Measurements from ENCODE around the gene C19orf12.
"Not testable (repeated sequence)": the region's sequence is repeated elsewhere in the genome, so short reads cannot be mapped to it uniquely, and the experiment has no call there.

Gene C19orf12

DNA sequence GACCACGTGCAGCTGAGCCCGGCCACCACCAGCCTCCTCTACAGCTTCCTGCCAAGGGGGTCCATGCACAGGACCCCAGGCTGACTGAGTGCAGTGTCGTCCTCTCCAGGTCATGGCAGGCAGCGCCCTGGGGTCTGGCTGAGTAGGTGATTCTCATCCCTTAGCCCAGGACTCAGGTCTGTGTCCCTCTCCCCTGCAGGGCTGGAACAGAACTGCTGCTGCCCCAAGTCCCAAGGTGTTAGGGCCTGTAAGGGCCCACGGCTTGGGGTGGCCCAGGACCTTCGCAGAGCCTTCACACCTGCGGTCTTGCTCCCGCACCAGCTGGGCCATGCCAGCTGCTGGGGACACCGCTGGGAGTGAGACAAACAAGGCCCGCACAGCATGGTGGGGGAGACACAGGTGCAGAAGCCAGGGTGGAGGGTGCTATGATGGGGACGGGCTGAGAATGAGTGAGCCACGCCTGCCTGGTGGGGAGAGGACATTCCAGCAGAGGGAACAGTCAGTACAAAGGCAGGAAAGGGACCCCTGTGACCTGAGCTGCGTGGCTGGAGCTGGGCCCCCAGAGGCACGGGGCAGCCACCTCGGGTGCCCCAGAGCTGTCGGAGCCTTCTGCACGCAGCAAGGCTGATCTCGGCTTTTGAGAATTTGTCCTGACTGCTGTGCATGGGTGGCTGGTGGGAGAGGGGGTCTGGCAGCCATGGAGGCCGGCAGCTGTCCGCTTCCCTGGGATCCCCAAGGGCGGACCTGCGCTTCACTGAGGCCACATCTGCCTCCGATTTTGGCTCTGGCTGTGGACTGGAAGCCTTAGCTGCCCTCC lies 37.9 kb downstream of the C19orf12 start:
- Mint-ChIP-seq H3K27ac (peak overlapping the region; percentile 89), H3K36me3 (peaks cover 83% of the 10 kb centered on the region), H3K9me3 (no peaks in the 10 kb centered on the region), H3K4me3 (peak overlapping the region; percentile 47), H3K4me1 (peaks cover 90% of the 10 kb centered on the region)
- DNase-seq (ENCODE audit: low spot score in 2 of 2) (no peak), ATAC-seq (no peak)

DNA sequence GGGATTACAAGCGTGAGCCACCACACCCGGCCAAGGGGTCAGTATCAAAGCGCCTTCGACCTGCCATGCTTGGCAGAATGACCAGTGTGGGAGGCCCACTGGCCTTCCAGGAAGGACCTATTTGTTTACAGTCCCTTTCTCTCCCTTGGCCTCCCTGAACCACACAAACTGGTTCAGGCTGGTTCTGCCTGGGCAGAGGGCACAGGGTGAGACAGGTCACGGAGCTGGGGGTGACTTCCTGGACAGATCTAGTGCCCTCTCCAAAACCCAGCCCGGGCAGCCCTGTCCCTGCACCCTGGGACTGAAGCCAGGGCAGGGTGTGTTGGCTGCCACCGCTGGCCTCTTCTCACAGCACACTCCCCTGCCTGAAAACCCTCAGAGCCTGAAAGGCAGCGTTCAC lies 38.5 kb downstream of the C19orf12 start:
- peak overlapping the region; percentile 47 for H3K4me3 Mint-ChIP-seq
- peaks cover 91% of the 10 kb centered on the region for H3K4me1 Mint-ChIP-seq
- H3K36me3 Mint-ChIP-seq = peaks cover 87% of the 10 kb centered on the region
- H3K9me3 Mint-ChIP-seq = no peaks in the 10 kb centered on the region
- no peak for DNase-seq (ENCODE audit: low spot score in 2 of 2)
- peak overlapping the region; percentile 89 for H3K27ac Mint-ChIP-seq
- no peak for ATAC-seq

DNA sequence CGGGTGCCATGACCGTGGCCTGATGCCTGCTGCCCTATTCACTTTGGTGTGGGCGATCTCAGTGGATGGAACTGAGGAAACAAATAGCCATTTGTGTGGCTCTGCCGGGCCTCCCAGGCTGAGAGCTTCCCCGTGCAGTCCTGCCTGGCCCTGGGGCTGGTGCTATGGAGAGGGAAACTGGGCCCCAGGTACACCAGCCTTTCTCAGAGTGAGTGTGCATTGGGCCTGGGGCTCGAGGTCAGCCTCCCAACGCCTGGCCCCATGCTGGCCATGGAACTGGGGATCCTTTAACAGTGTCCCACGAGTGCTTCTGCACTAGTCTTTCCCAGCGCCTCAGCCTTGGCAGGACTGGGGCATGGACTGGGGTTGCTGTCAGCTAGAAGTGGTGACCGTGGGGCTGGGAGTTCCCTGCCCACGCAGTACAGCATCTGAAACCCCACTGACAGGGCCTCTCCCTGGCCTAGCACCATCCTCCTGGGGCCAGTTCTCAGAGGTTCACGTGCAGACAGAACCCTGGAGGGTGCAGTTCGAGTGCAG lies 39.3 kb downstream of the C19orf12 start:
- ATAC-seq = no peak
- peak overlapping the region; percentile 89 for H3K27ac Mint-ChIP-seq
- H3K4me1 Mint-ChIP-seq = peaks cover 91% of the 10 kb centered on the region
- no peaks in the 10 kb centered on the region for H3K9me3 Mint-ChIP-seq
- no peak for DNase-seq (ENCODE audit: low spot score in 2 of 2)
- peaks cover 88% of the 10 kb centered on the region for H3K36me3 Mint-ChIP-seq
- peak overlapping the region; percentile 47 for H3K4me3 Mint-ChIP-seq

DNA sequence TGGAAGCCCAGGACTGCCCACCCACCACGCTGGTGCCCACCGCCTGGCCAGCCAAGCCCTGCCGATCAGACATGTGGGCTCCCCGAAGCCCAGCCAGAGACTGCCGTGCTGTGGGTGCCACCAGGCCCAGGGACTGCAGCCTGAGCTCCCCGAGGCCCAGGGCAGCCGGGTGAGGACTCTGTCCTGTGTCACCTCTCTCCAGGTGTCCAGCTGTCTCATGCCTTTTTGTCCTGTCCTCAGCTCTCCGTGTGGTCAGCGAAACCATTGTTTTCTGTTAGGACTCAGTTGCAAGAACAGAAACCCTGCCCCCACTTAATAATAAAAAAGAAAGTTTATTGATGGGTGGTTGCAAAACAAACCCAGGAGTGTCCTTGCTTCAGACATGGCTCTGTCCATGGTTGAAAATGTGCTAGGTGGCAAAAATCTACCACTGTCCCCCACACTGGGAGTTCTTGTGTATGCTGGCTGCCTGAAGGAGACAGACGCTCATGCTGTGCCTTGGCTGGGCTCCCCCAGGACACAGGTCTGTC lies 39.9 kb downstream of the C19orf12 start:
- peak overlapping the region; percentile 47 for H3K4me3 Mint-ChIP-seq
- ATAC-seq (no peak), DNase-seq (ENCODE audit: low spot score in 2 of 2) (no peak)
- peak overlapping the region; percentile 89 for H3K27ac Mint-ChIP-seq
- H3K9me3 Mint-ChIP-seq = no peaks in the 10 kb centered on the region
- peaks cover 88% of the 10 kb centered on the region for H3K4me1 Mint-ChIP-seq
- peaks cover 88% of the 10 kb centered on the region for H3K36me3 Mint-ChIP-seq

DNA sequence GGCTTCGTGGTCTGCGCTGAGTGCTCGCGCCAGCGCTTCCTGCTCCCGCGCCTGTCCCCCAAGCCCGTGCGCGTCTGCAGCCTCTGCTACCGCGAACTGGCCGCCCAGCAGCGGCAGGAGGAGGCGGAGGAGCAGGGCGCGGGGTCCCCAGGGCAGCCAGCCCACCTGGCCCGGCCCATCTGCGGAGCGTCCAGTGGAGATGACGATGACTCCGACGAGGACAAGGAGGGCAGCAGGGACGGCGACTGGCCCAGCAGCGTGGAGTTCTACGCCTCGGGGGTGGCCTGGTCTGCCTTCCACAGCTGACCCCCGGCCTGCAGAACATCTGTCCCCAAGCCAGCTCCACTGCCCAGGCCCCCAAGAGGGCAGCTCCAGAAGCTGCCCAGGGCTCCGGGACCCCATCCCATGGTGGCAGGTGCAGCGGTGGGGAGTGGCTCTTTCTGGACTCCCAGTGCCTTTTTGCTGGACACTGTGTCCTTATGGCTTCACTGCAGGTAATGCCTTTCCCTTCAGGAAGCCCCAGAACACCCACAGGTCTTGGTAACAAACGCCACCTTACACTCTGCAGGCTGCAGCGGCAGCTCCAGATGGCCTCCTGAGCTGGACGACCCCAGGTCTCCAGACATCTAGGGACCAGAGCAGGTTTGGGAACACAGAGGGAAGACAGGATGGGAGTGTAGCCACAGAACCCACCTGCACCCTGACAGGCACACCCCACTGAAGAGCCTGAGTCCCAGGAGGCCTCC lies 40.5 kb downstream of the C19orf12 start:
- Mint-ChIP-seq H3K4me1 (peaks cover 88% of the 10 kb centered on the region), H3K27ac (peak overlapping the region; percentile 89), H3K9me3 (no peaks in the 10 kb centered on the region), H3K4me3 (no peak overlapping the region), H3K36me3 (peaks cover 88% of the 10 kb centered on the region)
- DNase-seq (ENCODE audit: low spot score in 2 of 2) (no peak), ATAC-seq (no peak)

DNA sequence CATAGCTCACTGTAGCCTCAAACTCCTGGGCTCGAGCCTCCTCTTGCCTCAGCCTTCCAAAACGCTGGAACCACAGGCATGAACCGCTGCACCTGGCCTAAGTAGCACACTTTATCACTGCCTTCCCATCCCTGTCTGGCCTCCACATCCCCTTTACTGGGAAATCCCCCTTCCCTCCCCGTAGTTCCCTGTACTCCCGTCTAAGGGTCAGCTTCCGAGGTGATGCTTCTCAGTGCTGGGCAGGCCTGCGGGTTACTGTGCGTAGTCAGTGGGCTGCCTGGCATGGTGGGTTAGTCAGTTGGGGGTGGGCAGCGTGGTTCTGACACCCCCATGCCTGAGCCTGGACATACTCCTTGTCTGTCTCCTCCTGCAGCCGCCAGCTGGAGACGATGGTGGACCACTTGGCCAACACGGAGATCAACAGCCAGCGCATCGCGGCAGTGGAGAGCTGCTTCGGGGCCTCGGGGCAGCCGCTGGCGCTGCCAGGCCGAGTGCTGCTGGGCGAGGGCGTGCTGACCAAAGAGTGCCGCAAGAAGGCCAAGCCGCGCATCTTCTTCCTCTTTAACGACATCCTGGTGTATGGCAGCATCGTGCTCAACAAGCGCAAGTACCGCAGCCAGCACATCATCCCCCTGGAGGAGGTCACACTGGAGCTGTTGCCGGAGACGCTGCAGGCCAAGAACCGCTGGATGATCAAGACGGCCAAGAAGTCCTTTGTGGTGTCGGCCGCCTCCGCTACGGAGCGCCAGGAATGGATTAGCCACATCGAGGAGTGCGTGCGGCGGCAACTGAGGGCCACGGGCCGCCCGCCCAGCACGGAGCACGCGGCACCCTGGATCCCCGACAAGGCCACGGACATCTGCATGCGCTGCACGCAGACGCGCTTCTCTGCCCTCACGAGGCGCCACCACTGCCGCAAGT lies 41.4 kb downstream of the C19orf12 start:
- Mint-ChIP-seq H3K4me3 (peak overlapping the region; percentile 88), H3K36me3 (peaks cover 90% of the 10 kb centered on the region), H3K27ac (peak overlapping the region; percentile 97), H3K9me3 (no peaks in the 10 kb centered on the region), H3K4me1 (peaks cover 93% of the 10 kb centered on the region)
- ATAC-seq (no peak), DNase-seq (ENCODE audit: low spot score in 2 of 2) (no peak)

DNA sequence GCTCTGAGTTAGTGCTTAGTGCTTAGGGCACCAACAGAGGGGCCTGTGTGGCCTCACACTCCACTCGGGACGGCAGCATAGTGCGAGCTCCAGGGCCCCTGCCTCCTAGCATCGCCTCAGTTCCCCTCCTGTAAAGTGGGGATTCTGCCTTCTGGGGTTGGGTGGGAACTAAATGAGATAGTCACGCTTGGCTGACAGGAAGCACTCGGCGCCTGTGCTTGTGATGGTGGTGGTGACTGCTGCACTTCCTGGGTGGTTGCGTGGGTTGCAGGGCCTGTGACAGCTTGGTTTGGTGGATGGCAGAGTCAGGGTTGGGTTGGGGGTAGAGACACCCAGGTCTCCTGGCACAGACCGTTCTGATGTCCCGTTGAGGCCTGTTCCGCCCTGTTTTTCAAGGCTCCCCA lies 42.1 kb downstream of the C19orf12 start:
- H3K9me3 Mint-ChIP-seq = no peaks in the 10 kb centered on the region
- H3K27ac Mint-ChIP-seq = peak overlapping the region; percentile 97
- ATAC-seq (peak; percentile 88), DNase-seq (ENCODE audit: low spot score in 2 of 2) (peak; percentile 65 to 88)
- peaks cover 93% of the 10 kb centered on the region for H3K4me1 Mint-ChIP-seq
- H3K36me3 Mint-ChIP-seq = peaks cover 90% of the 10 kb centered on the region
- peak overlapping the region; percentile 88 for H3K4me3 Mint-ChIP-seq

DNA sequence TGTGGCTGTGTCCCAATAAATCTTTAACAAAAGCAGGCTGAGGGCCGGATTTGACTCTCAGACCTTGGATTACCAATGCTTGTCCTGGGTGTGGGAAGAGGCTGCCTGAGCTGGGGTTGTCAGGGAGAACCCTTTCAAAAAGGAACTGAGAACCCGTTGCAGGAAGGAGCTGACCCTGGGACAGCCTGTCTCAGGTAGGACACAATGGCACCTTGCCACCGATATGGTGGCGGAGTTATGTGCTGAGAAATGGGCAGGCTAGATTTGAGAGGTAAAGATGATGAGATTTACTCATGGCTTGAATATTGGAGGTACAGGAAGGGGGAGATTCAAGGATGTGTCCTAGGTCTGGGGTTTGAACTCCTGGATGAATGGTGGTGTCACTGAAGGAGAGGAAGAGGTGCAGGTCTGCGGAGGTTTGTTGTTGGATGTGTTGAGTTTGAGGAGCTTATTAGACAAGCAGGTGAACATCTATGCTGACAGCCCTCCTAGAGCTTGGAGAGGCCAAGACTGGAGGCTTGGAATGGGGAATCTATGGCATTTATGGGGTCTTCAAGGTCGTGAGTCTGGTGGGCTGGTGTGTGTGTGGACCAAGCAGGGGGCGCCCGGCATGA lies 42.6 kb downstream of the C19orf12 start:
- ATAC-seq = no peak
- Mint-ChIP-seq H3K27ac (peak overlapping the region; percentile 97), H3K9me3 (no peaks in the 10 kb centered on the region), H3K4me1 (peaks cover 93% of the 10 kb centered on the region), H3K4me3 (peak overlapping the region; percentile 88), H3K36me3 (peaks cover 89% of the 10 kb centered on the region)
- no peak for DNase-seq (ENCODE audit: low spot score in 2 of 2)

DNA sequence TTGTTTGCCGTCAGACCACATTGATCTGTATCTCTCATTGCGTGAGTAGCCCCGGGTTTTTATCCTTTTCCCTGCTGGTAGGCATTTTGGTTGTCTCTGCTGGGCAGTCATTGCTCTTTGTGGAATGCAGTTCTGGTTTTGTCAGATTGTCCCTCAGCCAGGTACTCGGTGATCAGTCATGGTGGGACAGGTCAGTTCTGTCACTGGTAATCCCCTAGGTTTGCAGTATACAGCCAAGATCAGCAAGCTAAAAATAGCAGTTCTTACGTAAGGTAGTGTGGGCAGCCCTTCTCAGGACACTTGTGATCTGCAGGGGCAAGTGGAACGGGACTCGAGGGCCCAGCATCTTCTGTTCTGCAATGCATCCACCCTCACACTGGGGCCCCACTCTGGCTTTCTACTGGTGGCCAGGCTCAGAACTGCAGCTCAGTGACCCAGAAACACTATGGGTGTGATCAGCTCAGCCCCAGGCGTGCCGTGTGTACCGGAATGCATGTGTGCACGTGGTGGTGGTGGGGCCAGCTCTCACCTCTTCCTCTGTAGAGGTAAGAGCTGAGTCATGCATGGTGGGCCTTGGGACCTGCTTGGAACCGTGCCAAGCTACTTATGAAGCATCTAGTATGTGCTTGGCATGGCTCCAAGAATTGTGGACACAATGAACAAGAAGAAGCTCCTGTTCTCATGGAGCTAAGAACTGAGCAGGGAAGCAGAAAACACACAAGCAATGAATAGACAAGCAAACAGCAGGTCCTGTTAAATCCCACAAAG lies 43.5 kb downstream of the C19orf12 start:
- Mint-ChIP-seq H3K36me3 (peaks cover 89% of the 10 kb centered on the region), H3K9me3 (no peaks in the 10 kb centered on the region), H3K4me3 (peak overlapping the region; percentile 88), H3K4me1 (peaks cover 93% of the 10 kb centered on the region), H3K27ac (peak overlapping the region; percentile 97)
- ATAC-seq = peak; percentile 82
- peak; percentile 60 to 90 for DNase-seq (ENCODE audit: low spot score in 2 of 2)

DNA sequence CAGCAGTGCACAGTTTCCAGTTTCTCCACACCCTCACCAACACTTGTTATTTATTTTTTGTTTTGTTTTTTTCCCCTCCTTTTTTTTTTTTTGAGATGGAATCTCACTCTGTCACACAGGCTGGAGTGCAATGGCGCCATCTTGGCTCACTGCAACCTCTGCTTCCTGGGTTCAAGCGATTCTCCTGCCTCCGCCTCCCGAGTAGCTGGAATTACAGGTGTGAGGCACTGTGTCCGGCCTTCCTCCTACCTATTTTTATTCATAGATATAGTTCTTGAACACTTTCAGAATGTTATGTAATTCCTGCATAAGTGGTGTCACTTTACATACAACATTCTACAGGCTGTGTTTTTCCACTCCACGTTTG lies 44.1 kb downstream of the C19orf12 start:
- DNase-seq (ENCODE audit: low spot score in 2 of 2); H3K9me3 Mint-ChIP-seq; ATAC-seq: not testable (repeated sequence)
- peaks cover 89% of the 10 kb centered on the region for H3K36me3 Mint-ChIP-seq
- H3K27ac Mint-ChIP-seq = peak overlapping the region; percentile 97
- peaks cover 88% of the 10 kb centered on the region for H3K4me1 Mint-ChIP-seq
- peak overlapping the region; percentile 88 for H3K4me3 Mint-ChIP-seq

DNA sequence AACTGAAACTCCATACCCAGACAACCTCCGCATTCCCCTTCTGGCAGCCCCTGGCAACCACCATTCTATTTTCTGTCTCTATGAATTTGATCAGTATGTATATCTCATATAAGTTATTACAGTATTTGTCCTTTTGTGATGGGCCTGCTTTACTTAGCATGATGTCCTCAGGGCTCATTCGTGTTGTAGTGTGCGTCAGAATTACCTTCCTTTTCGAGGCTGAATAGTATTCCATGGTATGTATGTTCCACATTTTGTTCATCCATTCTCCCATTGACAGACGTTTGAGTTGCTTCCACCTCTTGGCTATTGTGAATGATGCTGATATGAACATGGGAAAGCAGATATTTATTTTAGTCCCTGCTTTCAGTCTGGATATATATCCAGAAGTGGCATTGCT lies 44.8 kb downstream of the C19orf12 start:
- Mint-ChIP-seq H3K9me3 (no peaks in the 10 kb centered on the region), H3K27ac (peak overlapping the region; percentile 78), H3K4me1 (peaks cover 80% of the 10 kb centered on the region), H3K4me3 (peak overlapping the region; percentile 88), H3K36me3 (peaks cover 84% of the 10 kb centered on the region)
- DNase-seq (ENCODE audit: low spot score in 2 of 2) (no peak), ATAC-seq (no peak)

DNA sequence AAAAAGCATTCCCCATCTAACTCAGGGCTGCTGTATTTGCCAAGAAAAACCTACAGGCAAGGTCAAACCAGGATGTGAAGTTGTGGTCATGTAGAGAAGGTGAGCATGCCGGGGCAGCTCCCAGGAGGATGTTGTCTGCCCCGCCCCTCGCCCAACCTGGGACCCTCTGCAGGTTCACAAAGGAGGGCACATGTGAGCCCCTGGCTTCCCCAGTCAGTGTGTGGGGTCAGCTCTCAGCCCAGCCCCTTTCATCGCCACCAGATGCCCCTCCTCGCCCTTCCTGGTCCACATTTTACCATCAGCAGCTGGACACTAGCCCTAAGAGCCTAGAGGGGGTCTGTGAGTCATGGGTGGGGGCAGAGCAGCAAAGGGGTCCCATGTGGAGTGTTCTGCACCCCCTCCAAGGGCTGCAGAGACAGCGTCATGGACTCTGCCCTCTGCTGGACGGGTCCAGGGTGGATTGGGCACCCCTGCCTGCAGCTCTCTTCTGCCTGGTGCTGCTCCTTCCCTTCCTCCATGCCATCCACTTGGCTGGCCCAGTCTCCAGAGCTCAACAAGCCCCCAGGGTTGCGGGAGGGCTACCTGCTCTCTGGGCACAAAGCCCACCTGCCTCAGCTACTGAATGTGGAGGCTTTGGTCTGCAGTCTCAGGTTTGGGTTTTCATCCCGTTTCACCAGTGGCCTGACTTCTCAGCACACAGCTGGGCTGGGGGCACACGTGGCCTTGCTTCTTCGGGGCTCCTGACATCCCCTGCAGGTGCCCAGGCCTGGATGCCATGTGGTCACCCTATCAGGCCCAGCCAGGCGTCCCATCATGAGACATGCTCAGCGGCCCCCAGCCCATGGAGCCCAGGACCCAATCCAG lies 46.1 kb downstream of the C19orf12 start:
- H3K27ac Mint-ChIP-seq = peak overlapping the region; percentile 78
- peaks cover 79% of the 10 kb centered on the region for H3K4me1 Mint-ChIP-seq
- H3K36me3 Mint-ChIP-seq = peaks cover 75% of the 10 kb centered on the region
- no peaks in the 10 kb centered on the region for H3K9me3 Mint-ChIP-seq
- ATAC-seq (no peak), DNase-seq (ENCODE audit: low spot score in 2 of 2) (no peak)
- peak overlapping the region; percentile 88 for H3K4me3 Mint-ChIP-seq

DNA sequence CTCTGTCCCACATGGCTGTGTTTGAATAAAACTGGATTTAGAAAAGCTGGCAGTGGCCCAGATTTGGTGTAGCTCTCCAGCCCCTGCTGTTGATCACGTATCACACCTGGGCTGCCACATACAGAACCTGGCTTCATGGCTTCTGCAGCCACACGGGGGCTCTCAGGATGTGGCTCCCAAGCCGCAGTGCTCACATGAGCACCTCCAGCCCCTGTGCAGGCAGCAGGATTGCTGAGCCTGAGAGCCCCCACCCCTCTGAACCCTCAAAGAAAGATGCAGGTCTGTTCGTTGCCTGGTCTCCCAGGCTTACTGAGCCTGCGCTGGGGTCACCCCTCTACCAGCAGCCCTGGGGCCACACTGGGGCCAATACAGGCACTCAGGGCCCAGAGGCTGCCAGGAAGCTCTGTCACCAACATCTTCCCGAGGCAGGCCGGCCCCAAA lies 47.1 kb downstream of the C19orf12 start:
- Mint-ChIP-seq H3K27ac (peak overlapping the region; percentile 78), H3K4me3 (peak overlapping the region; percentile 88), H3K4me1 (peaks cover 69% of the 10 kb centered on the region), H3K9me3 (no peaks in the 10 kb centered on the region), H3K36me3 (peaks cover 64% of the 10 kb centered on the region)
- peak; percentile 29 for ATAC-seq
- DNase-seq (ENCODE audit: low spot score in 2 of 2) = no peak
